DOHH2 (cell line): Measurements from ENCODE around the gene ZSCAN21.

Experiments
- H3F3A ChIP-seq: fragments of 200-600 bp; sonication (generic), shearing (Covaris generic); 2 replicates; pipeline ENCODE4 v1.6.0; 2016; ENCODE audit warnings: antibody characterized with exemption, mild to moderate bottlenecking; ENCODE audit not compliant: control insufficient read depth, insufficient read depth
- H3K27ac ChIP-seq: fragments of 200-600 bp; sonication (generic); 2 replicates; pipeline ENCODE4 v1.5.1; 2014; ENCODE audit warnings: low read depth, mild to moderate bottlenecking, low read length, moderate library complexity
- H3K27me3 ChIP-seq: fragments of 200-600 bp; sonication (generic); 2 replicates; pipeline ENCODE4 v1.6.1; 2014; ENCODE audit warnings: mild to moderate bottlenecking, low read length, mixed read lengths; ENCODE audit not compliant: control insufficient read depth
- H3K36me3 ChIP-seq: fragments of 200-600 bp; sonication (generic); 2 replicates; pipeline ENCODE4 v1.6.1; 2014; ENCODE audit warnings: mild to moderate bottlenecking, low read length, moderate library complexity, mixed read lengths; ENCODE audit not compliant: control insufficient read depth
- H3K4me1 ChIP-seq: fragments of 200-600 bp; sonication (generic); 2 replicates; pipeline ENCODE4 v1.6.1; 2014; ENCODE audit warnings: mild to moderate bottlenecking, low read length, mixed read lengths; ENCODE audit not compliant: control insufficient read depth
- H3K4me2 ChIP-seq: fragments of 200-600 bp; sonication (generic); 2 replicates; pipeline ENCODE4 v1.6.0; 2014; ENCODE audit warnings: mild to moderate bottlenecking, low read length, moderate library complexity
- H3K4me3 ChIP-seq: fragments of 200-600 bp; sonication (generic); 2 replicates; pipeline ENCODE4 v1.5.1; 2014; ENCODE audit warnings: mild to moderate bottlenecking, low read length, mixed read lengths
- H3K79me2 ChIP-seq: fragments of 200-600 bp; sonication (generic); 2 replicates; pipeline ENCODE4 v1.6.1; 2014; ENCODE audit warnings: mild to moderate bottlenecking, low read length, mixed read lengths; ENCODE audit not compliant: control insufficient read depth
- H3K9me2 ChIP-seq: fragments of 200-600 bp; sonication (generic); replicated peaks from 2 replicates; pipeline ENCODE4 v1.6.1; 2014; ENCODE audit warnings: mild to moderate bottlenecking, low read length, mixed read lengths; ENCODE audit not compliant: control insufficient read depth
- H3K9me3 ChIP-seq: fragments of 200-600 bp; sonication (generic); 2 replicates; pipeline ENCODE4 v1.6.1; 2014; ENCODE audit warnings: antibody characterized with exemption, low read length, mixed read lengths; ENCODE audit not compliant: control insufficient read depth, insufficient read depth
- H4K20me1 ChIP-seq: fragments of 200-600 bp; sonication (generic); 2 replicates; pipeline ENCODE4 v1.6.0; 2014; ENCODE audit warnings: low read depth, mild to moderate bottlenecking, antibody characterized with exemption, low read length, moderate library complexity; ENCODE audit not compliant: control insufficient read depth, insufficient read depth
- EZH2phosphoT487 ChIP-seq: fragments of 200-600 bp; sonication (generic); IDR thresholded peaks from 2 replicates; pipeline ENCODE4 v1.6.1; 2017; ENCODE audit warnings: borderline replicate concordance, mild to moderate bottlenecking, antibody characterized with exemption, low read length, moderate library complexity, mixed read lengths
- TF ChIP-seq, protein P1 (sequence below): fragments of 200-600 bp; sonication (generic); IDR thresholded peaks from one replicate; pipeline ENCODE4 v1.5.1; 2014; ENCODE audit warnings: antibody characterized with exemption, mild to moderate bottlenecking, low read depth, low read length; ENCODE audit not compliant: poor library complexity, severe bottlenecking

ZSCAN21 gene

DNA sequence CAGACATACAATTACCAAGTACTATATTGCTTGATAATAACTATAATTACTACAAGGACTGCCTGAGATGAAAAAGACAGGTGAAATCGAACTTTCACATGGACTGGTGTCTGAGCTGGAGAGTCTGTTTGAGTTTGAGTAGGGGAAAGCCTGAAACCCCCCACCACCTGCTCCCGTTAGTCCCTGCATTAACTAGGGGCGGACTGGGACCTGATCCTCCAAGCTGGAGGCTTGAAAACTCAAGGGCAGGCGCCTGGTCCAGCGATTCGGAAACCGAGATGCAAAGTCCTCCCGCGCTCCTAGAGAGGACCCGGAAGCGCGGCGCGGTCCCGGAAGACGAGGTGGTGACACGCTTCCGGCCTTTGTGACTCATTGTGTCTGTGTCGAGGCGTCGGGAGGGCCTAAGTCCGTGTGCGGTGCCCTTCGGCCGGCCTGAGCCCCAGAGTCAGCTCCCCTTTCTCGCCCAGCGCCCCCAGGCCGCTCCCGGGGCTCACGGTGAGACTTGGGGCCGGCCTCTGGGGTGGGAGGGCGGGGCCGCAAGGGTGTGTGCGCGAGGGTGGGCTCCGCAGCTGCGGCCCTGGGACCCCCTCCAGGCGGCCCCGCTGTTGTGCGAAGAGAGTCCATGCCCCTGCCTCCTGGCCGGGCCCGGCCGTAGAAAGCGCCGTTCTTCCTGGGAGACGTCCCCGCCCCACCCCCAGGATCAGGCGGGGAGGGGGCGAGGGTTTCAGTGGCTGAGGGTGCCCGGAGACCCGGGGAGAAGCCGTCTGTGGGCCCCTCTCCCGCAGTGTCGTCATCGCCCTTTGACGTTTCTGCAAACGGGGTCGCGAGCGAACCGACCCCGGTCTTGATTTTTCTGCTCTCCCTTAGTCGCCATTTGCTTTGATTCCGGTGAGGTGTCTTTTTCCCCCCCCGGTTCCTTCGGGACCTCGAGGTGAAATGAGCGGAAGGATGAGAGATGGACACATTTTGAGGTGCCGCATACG, 34.1 kb upstream of the ZSCAN21 start, which contains the start of gene ZKSCAN1:
TSS of gene ZKSCAN1 (plus strand) at position 365 of the 983 bp plus-strand sequence. CDS start 7,911 bp downstream, outside the sequence.
- peaks cover 2% of the 10 kb centered on the region; the same call in 1 of the 2 replicates for H3F3A ChIP-seq
- TF ChIP-seq, protein P1, sequence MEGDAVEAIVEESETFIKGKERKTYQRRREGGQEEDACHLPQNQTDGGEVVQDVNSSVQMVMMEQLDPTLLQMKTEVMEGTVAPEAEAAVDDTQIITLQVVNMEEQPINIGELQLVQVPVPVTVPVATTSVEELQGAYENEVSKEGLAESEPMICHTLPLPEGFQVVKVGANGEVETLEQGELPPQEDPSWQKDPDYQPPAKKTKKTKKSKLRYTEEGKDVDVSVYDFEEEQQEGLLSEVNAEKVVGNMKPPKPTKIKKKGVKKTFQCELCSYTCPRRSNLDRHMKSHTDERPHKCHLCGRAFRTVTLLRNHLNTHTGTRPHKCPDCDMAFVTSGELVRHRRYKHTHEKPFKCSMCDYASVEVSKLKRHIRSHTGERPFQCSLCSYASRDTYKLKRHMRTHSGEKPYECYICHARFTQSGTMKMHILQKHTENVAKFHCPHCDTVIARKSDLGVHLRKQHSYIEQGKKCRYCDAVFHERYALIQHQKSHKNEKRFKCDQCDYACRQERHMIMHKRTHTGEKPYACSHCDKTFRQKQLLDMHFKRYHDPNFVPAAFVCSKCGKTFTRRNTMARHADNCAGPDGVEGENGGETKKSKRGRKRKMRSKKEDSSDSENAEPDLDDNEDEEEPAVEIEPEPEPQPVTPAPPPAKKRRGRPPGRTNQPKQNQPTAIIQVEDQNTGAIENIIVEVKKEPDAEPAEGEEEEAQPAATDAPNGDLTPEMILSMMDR: no peak
- no peak for TF ChIP-seq EZH2phosphoT487
- peak within 1 kb of the TSS; percentile 80 for H3K4me3 ChIP-seq
- H3K27me3 ChIP-seq: peaks cover 4% of the 10 kb centered on the region
- no peaks in the 10 kb centered on the region for H3K9me3 ChIP-seq
- peaks cover 30% of the 10 kb centered on the region for H3K4me1 ChIP-seq
- H4K20me1 ChIP-seq: peaks cover 17% of the 10 kb centered on the region
- peak within 1 kb of the TSS; percentile 75 for H3K4me2 ChIP-seq
- peaks cover 56% of the 10 kb centered on the region for H3K79me2 ChIP-seq
- H3K27ac ChIP-seq: no peak within 1 kb of the TSS
- peaks cover 38% of the 10 kb centered on the region for H3K36me3 ChIP-seq
- H3K9me2 ChIP-seq: no peaks in the 10 kb centered on the region

DNA sequence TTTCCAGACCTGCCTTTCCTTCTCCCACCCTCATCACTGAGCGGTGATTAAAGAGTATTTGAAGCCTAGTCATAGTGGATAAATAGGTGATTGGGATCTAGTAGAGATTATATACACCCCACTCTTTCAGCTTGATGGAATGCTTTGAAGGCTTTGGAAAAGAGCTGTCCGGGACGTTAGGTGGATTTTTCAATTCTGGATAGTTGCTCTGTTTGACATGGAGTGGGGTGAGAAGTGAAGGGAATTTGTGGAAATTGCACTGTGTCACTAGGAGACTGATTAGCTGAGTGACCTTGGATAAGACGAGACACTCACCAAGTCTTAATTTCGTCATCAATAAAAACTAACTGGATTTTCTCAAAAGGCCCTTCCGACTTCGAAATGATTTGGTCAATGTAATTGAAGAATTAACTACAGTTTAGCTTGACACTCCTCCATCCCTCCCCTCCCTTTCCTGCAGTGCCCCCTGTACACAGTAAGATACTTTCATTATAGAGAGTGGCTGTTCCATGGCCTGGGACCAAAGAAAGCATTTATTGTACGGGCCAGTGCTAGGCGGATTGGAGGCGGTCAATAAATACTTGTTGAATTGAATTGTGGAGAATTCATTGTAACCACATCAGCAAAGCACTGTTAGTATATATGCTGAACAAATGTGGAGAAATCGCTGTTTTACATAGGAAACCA, 33.2 kb upstream of the ZSCAN21 start:
- Histone ChIP-seq H4K20me1 (peaks cover 17% of the 10 kb centered on the region), H3K79me2 (peaks cover 63% of the 10 kb centered on the region), H3K36me3 (peaks cover 40% of the 10 kb centered on the region), H3K4me2 (peak overlapping the region; percentile 75), H3F3A (peaks cover 2% of the 10 kb centered on the region; the same call in 1 of the 2 replicates), H3K4me1 (peaks cover 30% of the 10 kb centered on the region), H3K9me2 (no peaks in the 10 kb centered on the region), H3K9me3 (no peaks in the 10 kb centered on the region), H3K27me3 (peaks cover 2% of the 10 kb centered on the region), H3K27ac (no peak overlapping the region), H3K4me3 (peak overlapping the region; percentile 80)
- TF ChIP-seq, protein P1: no peak
- TF ChIP-seq EZH2phosphoT487: no peak

DNA sequence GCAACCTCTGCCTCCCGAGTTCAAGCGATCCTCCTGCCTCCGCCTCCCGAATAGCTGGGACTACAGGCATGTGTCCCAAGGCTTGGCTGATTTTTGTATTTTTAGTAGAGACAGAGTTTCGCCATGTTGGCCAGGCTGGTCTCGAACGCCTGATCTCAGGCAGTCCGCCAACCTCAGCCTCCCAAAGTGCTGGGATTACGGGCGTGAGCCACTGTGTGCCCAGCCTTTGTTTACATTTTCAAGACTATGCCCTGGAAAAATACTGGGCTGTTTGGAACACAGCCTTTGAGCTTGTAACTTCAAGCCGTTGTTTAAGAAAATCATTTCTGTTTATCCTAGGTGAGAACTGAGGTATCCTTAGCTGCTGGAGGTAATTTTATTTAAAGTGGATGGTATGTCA, 32.3 kb upstream of the ZSCAN21 start:
- H3K27me3 ChIP-seq: no peaks in the 10 kb centered on the region
- peaks cover 30% of the 10 kb centered on the region for H3K4me1 ChIP-seq
- no peak overlapping the region for H3K27ac ChIP-seq
- peaks cover 22% of the 10 kb centered on the region for H4K20me1 ChIP-seq
- peaks cover 73% of the 10 kb centered on the region for H3K79me2 ChIP-seq
- peaks cover 49% of the 10 kb centered on the region for H3K36me3 ChIP-seq
- TF ChIP-seq, protein P1: no peak
- TF ChIP-seq EZH2phosphoT487: no peak
- H3K4me2 ChIP-seq: peak overlapping the region; percentile 75
- no peak overlapping the region for H3K4me3 ChIP-seq
- H3F3A ChIP-seq: peaks cover 2% of the 10 kb centered on the region; the same call in 1 of the 2 replicates
- H3K9me2 ChIP-seq: no peaks in the 10 kb centered on the region
- no peaks in the 10 kb centered on the region for H3K9me3 ChIP-seq
